Right ventricle myocardium inferior (tissue), 1 donor: Measurements from ENCODE around the gene TNFRSF12A. TPM values are rescaled to one million over a fixed set of nuclear protein-coding genes. Genes with fewer than 3 reads are reported as not detected.

ENCODE experiments used
- total RNA-seq: library from RNA; stranded (reverse); fragmentation: NEBNext Ultra II Directional; extraction: Animal tissue kit (Norgen Biotek cat#: 25700); gene quantifications from one replicate; pipeline ENCODE4 v1.2.1, GENCODE V29; 2021
- donor health status: DM: no; HTN: yes; CAD: no; lungs with severe emphysema.

Gene TNFRSF12A
- total RNA-seq, 1 donor from 2014 or later = 42.8 TPM

Other genes with a start within 250 kb of the TNFRSF12A start
- gene ELOB, start 243.1 kb upstream of the TNFRSF12A start, total RNA-seq = 336 TPM
- not detected for gene PRSS33, start 232.8 kb upstream of the TNFRSF12A start, total RNA-seq
- gene PRSS41, start 221.9 kb upstream of the TNFRSF12A start, total RNA-seq = not detected
- gene PRSS21, start 203.1 kb upstream of the TNFRSF12A start, total RNA-seq = not detected
- 0.35 TPM for gene ZG16B, start 190.1 kb upstream of the TNFRSF12A start, total RNA-seq
- gene PRSS22, start 162.2 kb upstream of the TNFRSF12A start, total RNA-seq = not detected
- 31.3 TPM for gene FLYWCH2, start 137.2 kb upstream of the TNFRSF12A start, total RNA-seq
- gene FLYWCH1, start 108.4 kb upstream of the TNFRSF12A start, total RNA-seq = 34.5 TPM
- gene KREMEN2, start 56.1 kb upstream of the TNFRSF12A start, total RNA-seq = not detected
- gene PAQR4, start 51.0 kb upstream of the TNFRSF12A start, total RNA-seq = 11.4 TPM
- gene PKMYT1, start 39.9 kb upstream of the TNFRSF12A start, total RNA-seq = 2.9 TPM
- 0.32 TPM for gene CLDN9, start 7.4 kb upstream of the TNFRSF12A start, total RNA-seq
- not detected for gene CLDN6, start 2.2 kb upstream of the TNFRSF12A start, total RNA-seq
- 68.6 TPM for gene HCFC1R1, start 3.6 kb downstream of the TNFRSF12A start, total RNA-seq
- gene THOC6, start 3.7 kb downstream of the TNFRSF12A start, total RNA-seq = 12.9 TPM
- gene BICDL2, start 16.6 kb downstream of the TNFRSF12A start, total RNA-seq = not detected
- gene MMP25, start 26.2 kb downstream of the TNFRSF12A start, total RNA-seq = 1.7 TPM
- 57.8 TPM for gene IL32, start 45.3 kb downstream of the TNFRSF12A start, total RNA-seq
- gene ZSCAN10, start 78.9 kb downstream of the TNFRSF12A start, total RNA-seq = not detected
- gene ZNF205, start 92.2 kb downstream of the TNFRSF12A start, total RNA-seq = 7.4 TPM
- 6.2 TPM for gene ZNF213, start 114.7 kb downstream of the TNFRSF12A start, total RNA-seq
- not detected for gene OR1F1, start 167.8 kb downstream of the TNFRSF12A start, total RNA-seq
- gene ZNF200, start 214.8 kb downstream of the TNFRSF12A start, total RNA-seq = 5.1 TPM
- 1.1 TPM for gene MEFV, start 236.3 kb downstream of the TNFRSF12A start, total RNA-seq